Measurements from ENCODE around the gene RAP1GDS1.

The RAP1GDS1 gene

DNA sequence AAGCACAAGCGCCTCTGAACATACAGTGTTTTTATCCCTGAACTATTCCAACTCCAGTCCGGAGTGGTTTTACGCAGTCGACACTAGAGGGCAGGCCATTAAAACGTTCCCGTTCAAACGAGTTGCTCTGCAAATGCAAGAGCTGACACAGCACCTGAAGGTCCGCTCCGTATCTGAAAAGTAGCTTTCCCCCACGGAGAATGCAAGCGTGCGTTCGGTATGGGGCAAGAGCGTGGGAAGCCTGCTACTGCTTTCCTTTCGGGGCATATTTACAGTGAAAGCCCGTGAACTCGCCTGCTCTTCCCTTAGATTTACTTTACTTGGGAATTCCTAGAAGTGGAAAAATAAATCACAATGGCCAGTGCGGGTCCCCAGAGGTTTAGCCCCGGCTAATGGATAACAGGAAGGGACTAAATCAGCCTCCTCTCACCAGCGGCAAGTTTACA, 206.5 kb downstream of the RAP1GDS1 start (continued):
- TF ChIP-seq ZNF394 (tag by site-specific recombination; IDR thresholded peaks at IDR 0.05; ENCODE audit: borderline replicate concordance) (peak; percentile 17; the same call in 1 of the 2 replicates), ZNF324 (tag by site-specific recombination; IDR thresholded peaks at IDR 0.05) (no peak), ZBTB26 (tag by site-specific recombination; optimal IDR thresholded peaks at IDR 0.05) (no peak)
- TF ChIP-seq, protein P1, sequence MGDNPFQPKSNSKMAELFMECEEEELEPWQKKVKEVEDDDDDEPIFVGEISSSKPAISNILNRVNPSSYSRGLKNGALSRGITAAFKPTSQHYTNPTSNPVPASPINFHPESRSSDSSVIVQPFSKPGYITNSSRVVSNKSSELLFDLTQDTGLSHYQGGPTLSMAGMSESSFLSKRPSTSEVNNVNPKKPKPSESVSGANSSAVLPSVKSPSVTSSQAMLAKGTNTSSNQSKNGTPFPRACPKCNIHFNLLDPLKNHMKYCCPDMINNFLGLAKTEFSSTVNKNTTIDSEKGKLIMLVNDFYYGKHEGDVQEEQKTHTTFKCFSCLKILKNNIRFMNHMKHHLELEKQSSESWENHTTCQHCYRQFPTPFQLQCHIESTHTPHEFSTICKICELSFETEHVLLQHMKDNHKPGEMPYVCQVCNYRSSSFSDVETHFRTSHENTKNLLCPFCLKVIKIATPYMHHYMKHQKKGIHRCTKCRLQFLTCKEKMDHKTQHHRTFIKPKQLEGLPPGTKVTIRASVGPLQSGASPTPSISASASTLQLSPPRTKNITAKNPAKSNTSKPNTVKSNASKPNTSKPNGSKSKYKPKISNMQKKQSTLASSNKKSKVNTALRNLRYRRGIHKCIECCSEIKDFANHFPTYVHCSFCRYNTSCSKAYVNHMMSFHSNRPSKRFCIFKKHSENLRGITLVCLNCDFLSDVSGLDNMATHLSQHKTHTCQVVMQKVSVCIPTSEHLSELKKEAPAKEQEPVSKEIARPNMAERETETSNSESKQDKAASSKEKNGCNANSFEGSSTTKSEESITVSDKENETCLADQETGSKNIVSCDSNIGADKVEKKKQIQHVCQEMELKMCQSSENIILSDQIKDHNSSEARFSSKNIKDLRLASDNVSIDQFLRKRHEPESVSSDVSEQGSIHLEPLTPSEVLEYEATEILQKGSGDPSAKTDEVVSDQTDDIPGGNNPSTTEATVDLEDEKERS (tag by site-specific recombination; IDR thresholded peaks at IDR 0.05) = no peak

GRCh38 chr4:98468709-98469108, 207.5 kb downstream of the RAP1GDS1 start:
- ChIA-PET POLR2A (no interaction called here), CTCF (interaction anchor here (0.7 to 1.6 kb wide), 4 partner anchors 18 to 1263 kb away, joined by 3 to 7 read pairs (median 3); no protein-coding TSS in a partner anchor)

DNA sequence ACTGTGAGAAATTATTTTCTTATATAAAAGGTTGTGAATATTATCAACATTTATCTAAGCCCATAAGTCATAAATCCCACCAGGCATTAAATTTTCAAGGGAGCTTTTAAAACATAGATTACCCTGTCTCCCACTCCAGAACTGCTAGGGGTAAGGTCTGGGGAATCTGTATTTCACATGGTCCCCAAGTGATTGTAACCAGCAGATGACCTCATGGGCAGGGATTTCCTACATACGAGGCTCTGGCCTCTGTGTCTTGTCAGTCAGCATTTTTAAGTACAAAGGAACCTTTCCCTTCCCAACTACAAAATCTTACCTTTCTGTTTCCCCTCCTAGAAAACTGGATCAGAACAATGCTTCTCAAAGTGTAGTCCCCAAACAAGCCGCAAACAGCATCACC, 208.6 kb downstream of the RAP1GDS1 start:
- no peak overlapping the region for H3K4me3 ChIP-seq (ENCODE audit: low read depth, low read length)
- H3K36me3 ChIP-seq (ENCODE audit: control insufficient read depth in 2 of 2, insufficient read depth in 1 of 2, low read length in 2 of 2) = peaks cover 0 to 14% of the 10 kb centered on the region in 2 experiments; a peak in 1 of 3 replicates
- CTCF ChIA-PET = interaction anchor here (0.9 kb wide), 1 partner anchor 587 kb away, joined by 3 read pairs; no protein-coding TSS in a partner anchor
- no peaks in the 10 kb centered on the region for H3K9me3 ChIP-seq (ENCODE audit: control insufficient read depth, insufficient read depth, low read depth, low read length)
- no peak overlapping the region for H3K27ac ChIP-seq (ENCODE audit: extremely low read depth, low read depth, low read length)
- H3K4me1 ChIP-seq (ENCODE audit: control insufficient read depth, insufficient read depth, low read length) = no peaks in the 10 kb centered on the region
- POLR2A ChIA-PET = no interaction called here
- TF ChIP-seq ZNF202 (tag by site-specific recombination; IDR thresholded peaks at IDR 0.05; ENCODE audit: borderline replicate concordance) = no peak
- TF ChIP-seq, protein P2, sequence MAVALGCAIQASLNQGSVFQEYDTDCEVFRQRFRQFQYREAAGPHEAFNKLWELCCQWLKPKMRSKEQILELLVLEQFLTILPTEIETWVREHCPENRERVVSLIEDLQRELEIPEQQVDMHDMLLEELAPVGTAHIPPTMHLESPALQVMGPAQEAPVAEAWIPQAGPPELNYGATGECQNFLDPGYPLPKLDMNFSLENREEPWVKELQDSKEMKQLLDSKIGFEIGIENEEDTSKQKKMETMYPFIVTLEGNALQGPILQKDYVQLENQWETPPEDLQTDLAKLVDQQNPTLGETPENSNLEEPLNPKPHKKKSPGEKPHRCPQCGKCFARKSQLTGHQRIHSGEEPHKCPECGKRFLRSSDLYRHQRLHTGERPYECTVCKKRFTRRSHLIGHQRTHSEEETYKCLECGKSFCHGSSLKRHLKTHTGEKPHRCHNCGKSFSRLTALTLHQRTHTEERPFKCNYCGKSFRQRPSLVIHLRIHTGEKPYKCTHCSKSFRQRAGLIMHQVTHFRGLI (tag by site-specific recombination; IDR thresholded peaks at IDR 0.05) = no peak
- no peak for TF ChIP-seq ZNF10 (tag by site-specific recombination; IDR thresholded peaks at IDR 0.05)
- no peak for TF ChIP-seq HOXA7 (CRISPR knock-in tag; IDR thresholded peaks at IDR 0.05; ENCODE audit: borderline replicate concordance)
- no peak for TF ChIP-seq ZNF341 (tag by site-specific recombination; IDR thresholded peaks at IDR 0.05; ENCODE audit: low read depth)
- TF ChIP-seq SCRT1 (tag by site-specific recombination; IDR thresholded peaks at IDR 0.05; ENCODE audit: borderline replicate concordance) = no peak
- TF ChIP-seq ZNF140 (tag by site-specific recombination; IDR thresholded peaks at IDR 0.05) = no peak
- no peak for TF ChIP-seq ZNF16 (tag by site-specific recombination; IDR thresholded peaks at IDR 0.05; ENCODE audit: low read depth)
- no peak for TF ChIP-seq PRDM2 (tag by site-specific recombination; IDR thresholded peaks at IDR 0.05; ENCODE audit: borderline replicate concordance)
- no peak for TF ChIP-seq ZNF266 (tag by site-specific recombination; IDR thresholded peaks at IDR 0.05; ENCODE audit: low read depth)
- no peak for TF ChIP-seq ZNF23 (tag by site-specific recombination; IDR thresholded peaks at IDR 0.05; ENCODE audit: borderline replicate concordance)

More at GRCh38 chr4:98468709-98469108, 207.5 kb downstream of the RAP1GDS1 start:
- Histone ChIP-seq H3K4me3 (ENCODE audit: low read depth, low read length) (no peak overlapping the region), H3K36me3 (ENCODE audit: control insufficient read depth in 2 of 2, insufficient read depth in 1 of 2, low read length in 2 of 2) (peaks cover 0 to 14% of the 10 kb centered on the region in 2 experiments; a peak in 1 of 3 replicates), H3K9me3 (ENCODE audit: control insufficient read depth, insufficient read depth, low read depth, low read length) (no peaks in the 10 kb centered on the region), H3K27ac (ENCODE audit: extremely low read depth, low read depth, low read length) (no peak overlapping the region), H3K4me1 (ENCODE audit: control insufficient read depth, insufficient read depth, low read length) (no peaks in the 10 kb centered on the region)
- 0 out of 2 replicates have a peak, but pooled peaks have one; percentile 5 for TF ChIP-seq EGR2 (tag by site-specific recombination; IDR thresholded peaks at IDR 0.05; ENCODE audit: low read depth)
- TF ChIP-seq, protein P2 (tag by site-specific recombination; IDR thresholded peaks at IDR 0.05) = no peak
